ENCODE measurements around the gene FZR1.

- TF ChIP-seq POLR2A (IDR thresholded peaks at IDR 0.05) (no peak), CTCF (IDR thresholded peaks at IDR 0.05) (no peak), POLR2AphosphoS5 (IDR thresholded peaks at IDR 0.05) (no peak), EP300 (IDR thresholded peaks at IDR 0.05) (no peak)
Measured at GRCh38 chr19:3522421-3523360, 16.6 kb downstream of the FZR1 start.

Data from suprapubic skin (tissue), 4 donors.